Jurkat, Clone E6-1 (cell line): ENCODE measurements around the gene ACSS1.

ENCODE experiments used
- DNase-seq: peaks from one replicate; pipeline ENCODE4 v3.0.0-alpha.2; 2011; ENCODE audit warnings: low read depth, low spot score
- H3K4me3 ChIP-seq: 2 replicates; pipeline ENCODE4 v1.5.1; 2011; ENCODE audit warnings: mild to moderate bottlenecking, low read length, control low read depth, moderate library complexity

Gene ACSS1

DNA sequence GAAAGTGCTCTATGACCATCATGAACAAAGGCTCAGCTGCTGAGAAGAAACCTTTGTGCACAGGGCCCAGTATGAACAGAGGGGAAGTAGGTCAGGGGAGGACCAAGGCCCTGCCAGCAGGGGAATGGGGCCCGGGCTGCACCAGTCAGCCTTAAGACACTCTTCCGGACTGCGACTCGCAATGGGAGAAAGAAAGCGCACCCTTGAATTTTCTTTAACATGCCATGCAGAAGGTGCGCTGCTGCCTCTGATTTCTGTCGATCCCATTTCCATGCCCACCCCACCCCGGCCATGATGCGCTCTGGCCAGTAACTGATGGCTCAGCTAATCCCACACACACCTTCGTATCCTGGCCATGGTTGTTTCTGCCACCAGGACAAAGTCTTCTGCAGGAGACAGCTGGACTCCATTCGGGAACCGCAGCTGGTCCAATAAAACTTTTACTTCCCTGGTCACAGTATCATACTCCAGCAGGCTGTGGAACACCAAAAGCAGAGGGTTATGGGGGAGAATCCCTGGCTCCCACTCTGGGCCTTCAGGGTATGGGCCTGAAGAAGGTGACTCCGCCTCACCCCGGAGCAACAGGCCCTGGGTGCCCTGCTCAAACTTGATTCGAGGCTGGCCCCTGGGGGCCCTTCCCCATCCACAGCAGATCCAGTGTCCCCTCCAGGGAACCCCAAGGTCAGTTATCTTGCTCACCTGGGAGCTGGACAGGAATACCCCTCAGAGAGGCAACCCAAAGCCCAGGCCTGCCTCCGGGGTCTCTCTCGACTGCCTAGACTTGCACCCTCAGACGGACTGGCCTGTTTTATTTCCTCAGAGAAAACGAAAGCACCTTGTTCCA is 88.5 kb downstream of the ACSS1 start:
- no peak overlapping the region for H3K4me3 ChIP-seq
- no peak for DNase-seq

DNA sequence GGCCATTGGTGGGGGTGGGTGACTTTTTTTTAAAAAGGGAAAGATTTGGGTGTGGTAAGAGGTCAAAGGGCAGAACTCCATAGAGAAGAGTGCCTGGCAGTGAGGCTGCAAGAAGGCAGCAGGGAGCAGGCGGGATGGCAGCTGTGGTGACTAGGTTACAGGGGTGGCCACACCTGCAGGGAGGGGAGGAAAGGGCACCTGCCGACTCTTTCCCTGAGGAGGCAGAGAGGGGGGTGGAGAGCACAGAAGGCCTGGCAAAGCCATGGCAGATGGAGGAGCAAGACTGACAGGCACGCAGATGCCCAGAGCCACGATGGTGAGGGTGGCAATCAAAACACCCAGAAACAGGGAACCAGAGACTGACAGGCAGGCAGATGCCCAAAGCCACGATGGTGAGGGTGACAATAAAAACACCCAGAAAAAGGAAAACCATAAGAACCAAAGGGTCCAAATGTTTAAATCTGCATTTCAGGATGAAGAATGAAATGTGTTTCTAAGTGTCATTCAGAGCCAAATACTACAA is 89.6 kb downstream of the ACSS1 start:
- H3K4me3 ChIP-seq = no peak overlapping the region
- no peak for DNase-seq

DNA sequence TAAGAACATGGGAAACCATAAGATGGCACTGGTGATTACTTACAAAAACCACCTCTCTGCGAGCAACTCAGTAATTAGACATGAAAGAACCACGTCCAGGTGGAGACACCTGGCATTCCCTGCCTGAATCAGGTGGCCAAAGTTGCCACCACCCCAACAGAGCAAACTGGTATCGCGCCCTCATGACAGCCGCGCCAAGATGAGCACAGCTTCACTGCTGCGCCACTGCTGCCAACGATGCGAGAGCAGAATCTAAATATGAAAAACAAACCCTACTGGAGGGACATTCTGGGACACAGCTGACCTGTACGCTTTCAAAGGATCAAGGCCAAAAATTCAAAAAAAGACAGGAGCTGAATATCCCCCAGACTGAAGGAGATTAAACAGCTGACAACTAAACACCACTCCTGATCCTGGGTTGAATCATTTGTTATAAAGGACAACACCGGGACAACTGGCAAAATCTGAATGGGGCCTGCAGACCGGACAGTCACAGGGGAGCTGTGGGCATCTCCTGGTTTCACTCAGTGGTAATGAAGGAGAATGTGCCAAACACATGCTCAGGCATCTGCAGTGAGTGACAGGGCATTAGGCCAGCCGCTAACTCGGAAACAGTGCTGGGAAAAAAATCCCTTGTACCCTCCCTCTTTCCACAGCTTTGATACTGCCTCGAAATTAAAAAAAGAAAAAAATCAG is 91.5 kb downstream of the ACSS1 start:
- no peak for DNase-seq
- H3K4me3 ChIP-seq = no peak overlapping the region

DNA sequence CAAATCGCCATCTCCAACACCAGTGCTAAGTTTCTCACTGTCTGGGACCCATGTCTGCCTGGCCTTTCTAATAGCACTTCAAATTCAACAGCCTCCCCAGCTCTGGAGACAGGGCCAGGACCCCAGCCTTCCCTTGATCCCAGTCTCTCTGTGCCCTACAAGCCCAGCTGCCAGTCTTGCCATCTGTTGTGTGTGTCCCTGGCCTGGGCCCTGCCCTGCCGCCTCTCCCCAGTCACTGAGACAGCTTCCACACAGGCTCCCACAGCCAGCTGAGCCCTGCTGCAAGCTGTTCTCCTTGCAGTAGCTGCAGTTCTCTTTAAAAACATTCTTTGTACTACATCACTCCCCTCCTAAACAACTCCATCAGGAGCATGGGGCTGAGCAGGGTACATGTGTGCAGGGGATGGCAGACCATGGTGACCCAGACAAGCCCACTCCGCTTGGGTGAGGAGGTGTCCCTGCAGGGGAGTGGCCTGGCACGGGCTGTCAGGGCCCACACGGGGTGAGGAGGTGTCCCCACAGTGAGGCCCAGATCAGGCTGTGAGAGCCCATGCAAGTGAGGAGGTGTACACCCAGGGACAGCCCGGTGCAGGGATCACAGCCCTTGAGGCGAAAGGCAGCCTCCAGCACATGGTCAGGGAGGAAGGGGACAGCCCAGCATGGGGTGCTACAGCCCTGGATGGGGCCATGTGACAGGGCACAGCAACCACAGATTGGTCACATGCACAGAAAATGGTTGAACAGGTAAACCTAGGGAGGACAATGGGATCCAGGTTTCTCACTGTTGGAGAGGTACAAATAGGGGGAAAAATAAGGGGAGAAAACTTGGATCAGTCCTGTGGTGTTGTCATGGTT is 92.6 kb downstream of the ACSS1 start:
- H3K4me3 ChIP-seq = no peak overlapping the region
- DNase-seq = no peak

DNA sequence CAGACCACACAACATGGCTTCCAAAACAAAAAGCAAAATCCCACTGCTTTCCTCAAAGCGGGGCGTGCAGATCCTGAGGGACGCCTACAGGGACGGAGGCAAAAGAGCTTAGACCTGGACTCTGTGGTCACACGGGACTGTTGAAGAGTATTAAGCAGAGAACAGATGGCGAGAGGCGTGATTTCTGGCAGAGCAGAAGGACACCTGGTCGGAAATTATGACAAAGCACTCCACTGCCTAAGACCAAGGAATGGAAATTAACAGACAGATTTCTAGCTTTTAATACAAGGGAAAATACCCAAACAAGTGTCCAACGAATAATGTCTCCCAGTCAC is 93.5 kb downstream of the ACSS1 start:
- no peak overlapping the region for H3K4me3 ChIP-seq
- no peak for DNase-seq

DNA sequence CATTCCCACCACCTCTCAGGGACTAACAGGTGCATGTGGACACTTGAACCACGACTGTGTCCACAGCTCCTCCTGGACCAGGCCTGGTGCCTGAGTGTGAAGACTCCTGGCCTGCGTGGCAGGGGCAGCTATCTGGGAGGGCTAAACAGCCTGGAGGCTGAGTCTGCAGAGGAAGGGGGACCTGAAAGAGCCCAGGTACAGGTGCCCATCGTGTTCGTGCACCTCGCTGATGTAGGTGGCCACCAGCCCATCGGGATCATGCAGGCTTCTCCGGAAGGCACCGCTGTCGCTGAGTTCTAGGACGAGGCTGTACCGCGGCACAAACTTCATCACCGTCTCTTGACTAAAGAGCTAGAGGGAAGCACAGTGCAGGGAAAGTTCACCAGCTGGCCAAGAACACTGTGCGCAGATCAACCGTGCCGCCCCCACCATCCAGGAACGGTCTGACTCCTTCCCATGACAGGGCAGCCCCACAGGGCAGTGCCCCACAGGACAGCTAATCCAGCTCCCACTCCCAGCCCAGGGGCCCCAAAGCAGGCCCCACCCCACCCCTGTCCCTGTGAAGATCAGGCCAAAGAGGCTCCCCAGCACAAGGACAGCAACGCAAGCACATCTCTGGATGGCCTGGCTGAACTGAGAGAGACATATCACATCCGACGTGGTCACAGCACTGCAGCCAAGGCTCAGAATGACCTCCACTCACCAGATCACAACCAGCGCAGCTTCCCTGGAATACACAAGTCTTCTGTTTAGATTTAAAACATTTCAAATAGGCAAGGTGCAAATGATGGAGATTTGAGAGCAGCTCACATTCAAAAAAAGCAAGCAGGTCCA is 94.0 kb downstream of the ACSS1 start:
- no peak overlapping the region for H3K4me3 ChIP-seq
- DNase-seq = no peak

DNA sequence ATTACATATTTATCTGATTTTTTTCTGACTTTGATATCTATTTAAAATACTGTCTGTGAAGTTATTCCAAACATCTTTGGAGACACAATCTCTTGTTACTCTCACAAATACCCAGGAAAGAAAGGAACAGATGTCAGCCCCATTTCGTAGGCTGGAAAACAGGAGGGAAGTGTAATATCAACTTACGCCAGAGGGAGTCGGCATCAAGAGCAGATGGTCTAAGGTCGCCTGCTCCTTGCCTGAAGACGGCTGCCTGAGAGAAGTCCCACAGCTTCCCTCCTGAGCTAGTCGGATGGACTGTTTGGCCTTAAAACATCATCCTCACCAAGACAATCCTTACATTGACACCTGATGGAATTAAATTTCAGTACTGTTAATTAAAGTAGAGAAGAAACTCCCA is 95.4 kb downstream of the ACSS1 start:
- no peak for DNase-seq
- no peak overlapping the region for H3K4me3 ChIP-seq

DNA sequence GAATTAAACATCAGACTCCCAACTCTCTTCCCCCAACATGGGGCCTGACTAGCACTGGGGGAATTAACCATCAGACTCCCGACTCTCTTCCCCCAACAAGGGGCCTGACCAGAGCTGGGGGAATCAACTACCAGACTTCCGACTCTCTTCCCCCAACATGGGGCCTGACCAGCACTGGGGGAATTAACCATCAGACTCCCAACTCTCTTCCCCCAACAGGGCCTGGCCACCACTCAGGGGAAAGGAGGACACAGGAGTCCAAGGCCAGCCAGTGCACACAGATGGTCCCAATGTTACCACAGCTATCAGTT is 95.8 kb downstream of the ACSS1 start:
- no peak for DNase-seq
- no peak overlapping the region for H3K4me3 ChIP-seq

DNA sequence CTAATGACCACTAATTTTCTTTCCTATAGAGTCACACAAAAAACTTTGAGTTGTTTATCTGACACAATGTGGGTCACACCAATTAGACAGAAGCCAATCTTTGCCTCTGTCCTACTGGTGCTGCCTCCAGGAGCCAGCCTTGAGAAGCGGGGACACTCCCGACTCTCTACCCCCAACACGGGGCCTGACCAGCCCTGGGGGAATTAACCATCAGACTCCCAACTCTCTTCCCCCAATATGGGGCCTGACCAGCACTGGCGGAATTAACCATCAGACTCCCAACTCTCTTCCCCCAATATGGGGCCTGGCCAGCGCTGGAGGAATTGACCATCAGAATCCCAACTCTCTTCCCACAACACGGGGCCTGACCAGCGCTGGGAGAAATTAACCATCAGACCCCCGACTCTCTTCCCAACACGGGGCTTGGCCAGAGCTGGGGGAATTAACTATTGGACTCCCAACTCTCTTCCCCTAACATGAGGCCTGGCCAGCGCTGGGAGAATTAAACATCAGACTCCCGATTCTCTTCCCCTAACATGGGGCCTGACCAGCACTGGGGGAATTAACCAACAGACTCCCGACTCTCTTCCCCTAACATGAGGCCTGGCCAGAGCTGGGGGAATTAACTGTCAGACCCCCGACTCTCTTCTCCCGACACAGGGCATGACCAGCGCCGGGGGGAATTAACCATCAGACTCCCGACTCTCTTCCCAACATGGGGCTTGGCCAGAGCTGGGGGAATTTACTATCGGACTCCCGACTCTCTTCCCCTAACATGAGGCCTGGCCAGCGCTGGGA is 96.4 kb downstream of the ACSS1 start:
- H3K4me3 ChIP-seq = no peak overlapping the region
- no peak for DNase-seq

DNA sequence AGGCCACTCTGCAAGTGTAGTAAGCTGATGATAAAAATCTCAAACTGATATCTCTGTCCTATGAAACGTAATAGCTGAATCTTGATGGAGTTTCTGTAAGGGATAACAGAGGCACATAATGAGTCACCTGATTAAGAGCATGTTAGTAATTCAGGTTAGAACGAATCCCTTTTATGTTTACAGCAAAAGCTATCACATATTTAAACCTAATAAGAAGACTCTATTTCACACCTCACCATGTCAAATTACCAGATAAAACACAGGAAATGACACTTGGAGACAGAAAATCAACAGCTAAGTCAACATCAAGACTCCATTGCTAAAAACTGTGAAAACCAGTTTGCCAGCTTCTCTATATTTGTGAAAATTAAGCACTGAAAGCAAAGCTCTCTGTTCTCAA is 97.1 kb downstream of the ACSS1 start:
- no peak for DNase-seq
- no peak overlapping the region for H3K4me3 ChIP-seq

DNA sequence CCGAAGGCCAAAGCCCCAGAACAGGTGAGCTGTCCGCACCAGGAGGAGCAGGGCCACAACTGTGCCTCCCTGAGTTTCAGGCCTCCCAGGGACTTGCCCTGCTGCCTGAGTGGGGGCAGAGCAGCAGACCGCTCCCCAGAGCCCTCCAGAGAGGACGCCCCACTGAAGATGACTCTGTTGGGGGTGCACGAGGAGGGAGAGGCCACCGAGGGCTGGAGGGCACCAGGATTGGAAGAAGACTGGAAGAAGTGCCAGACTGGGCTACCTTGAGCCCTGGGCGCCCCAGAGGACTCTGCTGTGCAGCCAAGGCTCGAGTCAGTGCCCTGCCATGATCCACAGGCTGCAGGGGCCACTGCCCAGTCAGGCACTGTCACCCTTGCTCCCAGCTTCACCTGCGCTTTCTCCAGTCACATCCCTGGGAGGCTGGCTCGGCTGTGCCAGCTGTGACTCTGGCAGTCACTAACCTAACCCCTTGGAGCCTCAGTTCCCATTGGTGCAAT is 97.6 kb downstream of the ACSS1 start:
- DNase-seq = no peak
- H3K4me3 ChIP-seq = no peak overlapping the region

DNA sequence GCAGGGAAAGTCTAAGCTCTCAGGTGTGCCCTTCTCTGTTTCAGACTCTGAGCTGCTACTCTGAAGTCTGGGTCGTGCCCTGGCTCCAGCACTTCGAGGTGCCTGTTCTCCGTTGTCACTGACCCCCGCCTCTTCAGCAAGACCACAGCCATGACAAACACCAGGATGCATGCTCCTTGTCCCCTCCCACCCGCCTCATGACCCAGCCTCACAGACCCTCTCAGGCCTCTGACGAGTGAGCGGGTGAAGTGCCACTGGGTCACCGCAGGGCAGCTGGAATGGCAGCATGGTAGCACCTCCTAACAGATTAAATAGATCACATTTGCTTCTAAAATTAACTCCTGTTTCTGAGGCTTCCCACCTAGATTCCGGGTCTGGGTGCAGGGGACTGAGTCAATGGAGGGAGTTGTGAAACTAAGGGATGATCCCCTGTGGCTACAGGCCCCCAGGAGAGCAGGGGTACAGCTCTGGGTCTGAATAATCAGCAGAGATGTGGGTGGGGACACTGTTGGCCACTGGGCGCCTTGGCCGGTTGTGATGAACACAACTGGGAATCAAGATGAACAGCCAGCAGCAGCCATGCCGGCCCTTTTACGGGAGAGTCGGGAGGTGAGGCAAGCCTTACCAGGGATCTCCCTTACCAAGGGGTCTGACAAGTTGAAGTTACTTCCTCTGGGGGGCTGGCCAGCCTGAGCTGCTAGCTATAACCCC is 98.2 kb downstream of the ACSS1 start:
- DNase-seq = no peak
- no peak overlapping the region for H3K4me3 ChIP-seq

DNA sequence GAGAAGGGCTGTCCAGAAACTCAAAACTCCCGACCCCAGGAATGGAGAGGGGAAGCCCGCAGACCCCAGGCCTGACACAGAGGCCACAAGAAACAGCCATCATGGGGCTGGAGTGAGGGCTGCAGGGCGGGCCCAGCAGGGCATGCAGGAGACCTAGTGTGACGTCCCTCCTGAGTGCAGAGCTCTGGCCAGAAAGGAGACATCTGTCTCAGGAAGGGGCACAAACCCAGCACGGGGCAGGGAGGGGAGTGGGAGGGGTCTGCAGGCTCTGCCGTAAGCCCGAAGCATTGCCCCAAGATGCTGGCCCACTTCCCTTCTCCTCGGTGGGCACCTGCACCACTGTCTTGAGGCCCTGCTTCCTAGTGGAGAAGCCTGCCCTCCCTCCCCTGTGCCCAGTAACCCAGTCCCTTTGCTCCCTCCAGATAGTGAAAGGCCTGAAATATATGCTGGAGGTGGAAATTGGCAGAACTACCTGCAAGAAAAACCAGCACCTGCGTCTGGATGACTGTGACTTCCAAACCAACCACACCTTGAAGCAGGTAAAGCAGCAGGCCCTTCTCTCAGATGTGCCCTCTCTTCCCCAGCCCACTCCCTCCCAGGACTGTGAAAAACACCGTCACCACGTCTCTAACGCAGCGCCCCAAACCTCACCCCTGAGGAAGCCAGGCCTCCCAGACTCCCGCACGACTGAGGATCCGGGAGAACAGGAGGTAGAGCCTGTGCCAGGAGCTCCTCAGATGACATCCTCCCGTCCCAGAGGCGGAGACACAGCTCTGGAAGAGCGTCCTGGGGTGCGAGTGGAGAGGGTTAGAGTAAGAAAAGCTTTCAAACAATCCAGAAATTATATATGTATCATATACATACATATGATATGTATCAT is 99.2 kb downstream of the ACSS1 start:
- no peak for DNase-seq
- no peak overlapping the region for H3K4me3 ChIP-seq

DNA sequence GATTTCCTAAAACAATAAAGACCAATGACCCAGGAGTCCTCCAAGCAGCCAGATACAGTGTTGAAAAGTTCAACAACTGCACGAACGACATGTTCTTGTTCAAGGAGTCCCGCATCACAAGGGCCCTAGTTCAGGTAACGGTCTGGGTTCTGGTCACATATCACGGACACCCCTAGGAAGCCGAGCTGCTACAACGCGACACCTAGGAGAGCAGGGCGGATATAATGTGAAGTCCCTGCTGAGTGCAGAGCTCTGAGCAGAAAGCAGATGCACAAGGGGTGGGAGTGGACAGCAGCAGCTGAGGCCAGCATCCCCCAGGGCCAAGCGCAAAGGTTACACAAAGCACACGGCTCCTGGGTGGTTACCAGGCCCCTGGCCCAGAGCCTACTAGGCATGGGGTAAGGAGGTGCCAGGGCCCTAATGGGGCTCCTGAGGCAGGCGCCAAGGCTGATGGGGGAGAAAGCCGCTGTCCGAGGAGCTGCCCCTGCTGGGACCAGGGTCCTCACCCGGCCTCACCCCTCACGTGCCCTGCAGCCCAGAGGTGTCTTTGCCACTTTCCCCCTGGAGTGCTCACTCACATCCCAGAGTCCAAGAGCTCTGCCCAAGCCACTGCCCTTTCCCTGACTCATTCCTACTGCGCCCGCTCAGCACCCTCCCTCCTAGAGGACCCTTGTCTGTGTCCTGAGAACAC is 100.5 kb downstream of the ACSS1 start:
- no peak for DNase-seq

More for the DNA sequence above, 100.5 kb downstream of the ACSS1 start:
- H3K4me3 ChIP-seq = no peak overlapping the region
